ENCODE data around the gene AGPAT4. TPM values are rescaled to one million over a fixed set of nuclear protein-coding genes. Genes with fewer than 3 reads are reported as not detected.
A peak's percentile ranks its signal among the peaks of the same experiment; 100 is the strongest.

AGPAT4 gene
- total and polyA plus RNA-seq, 3 donors from 2014 or later = 5.4 to 7.2 (median 6.4) TPM

- TF ChIP-seq POLR2A (IDR thresholded peaks at IDR 0.05) (no peak), CTCF (IDR thresholded peaks at IDR 0.05) (no peak)
These were observed 548 bp downstream of the AGPAT4 start for GRCh38 chr6:161273274-161273751.

GRCh38 chr6:161272635-161273273 is 1.1 kb downstream of the AGPAT4 start:
- Histone ChIP-seq H3K4me3 (peak overlapping the region; percentile 58 to 59), H3K36me3 (ENCODE audit: low read depth, missing control alignments) (no peaks in the 10 kb centered on the region), H3K9me3 (no peaks in the 10 kb centered on the region), H3K27ac (no peak overlapping the region), H3K4me1 (no peaks in the 10 kb centered on the region), H3K27me3 (no peaks in the 10 kb centered on the region)
- 40 to 45% methylated on average over 11 of the region's 11 CpGs for WGBS, 2 donors
- intact Hi-C loops (cut with DNase I; ENCODE audit: low total_unique reads) = no loop called here
- TF ChIP-seq POLR2A (IDR thresholded peaks at IDR 0.05) (no peak), CTCF (IDR thresholded peaks at IDR 0.05) (no peak)
- no peak for DNase-seq

More at GRCh38 chr6:161273274-161273751, 548 bp downstream of the AGPAT4 start:
- Histone ChIP-seq H3K9me3 (no peaks in the 10 kb centered on the region), H3K4me3 (peak overlapping the region; percentile 58 to 59), H3K4me1 (no peaks in the 10 kb centered on the region), H3K36me3 (ENCODE audit: low read depth, missing control alignments) (no peaks in the 10 kb centered on the region), H3K27me3 (no peaks in the 10 kb centered on the region), H3K27ac (peak overlapping the region in 1 of 2 donors; percentile 71)
- WGBS, 2 donors = 1% methylated on average over 6 to 11 of the region's 11 CpGs
- intact Hi-C loops (cut with DNase I; ENCODE audit: low total_unique reads) = no loop called here
- no peak for DNase-seq

DNA sequence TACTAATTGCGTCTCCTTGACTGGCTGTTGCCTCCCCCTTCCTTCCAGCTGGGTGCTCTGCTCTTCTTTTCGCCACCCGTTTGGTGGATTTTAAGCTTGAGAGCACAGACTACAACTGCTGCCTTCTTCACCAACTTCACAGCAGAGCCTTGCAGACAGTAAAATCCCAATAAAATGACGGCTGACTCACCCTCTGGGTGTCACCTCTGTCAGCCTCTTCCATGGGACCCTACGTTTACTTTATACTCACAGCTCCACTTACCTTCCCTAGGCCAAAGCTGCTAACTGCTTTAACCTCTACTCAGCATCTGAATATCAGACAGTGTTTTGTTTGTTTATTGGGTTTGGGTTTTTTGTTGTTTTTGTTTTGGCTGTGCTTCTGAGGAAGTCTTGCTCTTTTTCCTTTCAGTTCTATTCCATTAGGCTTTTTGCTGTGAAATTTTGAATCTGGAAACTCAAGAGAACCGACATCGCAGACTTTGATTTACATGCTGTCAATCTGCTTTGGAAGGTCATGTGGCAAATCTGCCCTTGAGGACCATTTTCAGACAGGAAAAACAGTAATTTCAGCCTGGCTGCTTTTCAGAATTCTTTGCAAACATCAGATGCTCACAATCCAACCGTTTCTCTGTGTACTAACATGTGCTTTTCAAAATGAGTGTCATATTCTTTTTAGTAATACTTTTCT is 2.4 kb downstream of the AGPAT4 start:
- intact Hi-C loops (cut with DNase I; ENCODE audit: low total_unique reads) = no loop called here
- no peak for DNase-seq
- Histone ChIP-seq H3K27me3 (no peaks in the 10 kb centered on the region), H3K9me3 (no peaks in the 10 kb centered on the region), H3K27ac (no peak overlapping the region), H3K4me1 (no peaks in the 10 kb centered on the region), H3K36me3 (ENCODE audit: low read depth, missing control alignments) (no peaks in the 10 kb centered on the region), H3K4me3 (no peak overlapping the region)
- WGBS, 2 donors = 77 to 78% methylated on average over 8 of the region's 8 CpGs
- TF ChIP-seq POLR2A (IDR thresholded peaks at IDR 0.05) = no peak
- TF ChIP-seq CTCF (IDR thresholded peaks at IDR 0.05) = no peak

GRCh38 chr6:161270116-161270515 is 3.7 kb downstream of the AGPAT4 start:
- no peak overlapping the region for H3K27ac ChIP-seq
- intact Hi-C loops (cut with DNase I; ENCODE audit: low total_unique reads) = no loop called here
- H3K27me3 ChIP-seq = no peaks in the 10 kb centered on the region
- WGBS, 2 donors = 90 to 93% methylated on average over 5 of the region's 5 CpGs
- no peak for DNase-seq
- no peak for TF ChIP-seq CTCF (IDR thresholded peaks at IDR 0.05)
- no peak for TF ChIP-seq POLR2A (IDR thresholded peaks at IDR 0.05)
- H3K4me3 ChIP-seq = no peak overlapping the region
- no peaks in the 10 kb centered on the region for H3K9me3 ChIP-seq
- H3K36me3 ChIP-seq (ENCODE audit: low read depth, missing control alignments) = no peaks in the 10 kb centered on the region
- no peaks in the 10 kb centered on the region for H3K4me1 ChIP-seq

All from testis (tissue), 3 donors.